ENCODE measurements around the gene PKP4. TPM values are rescaled to one million over a fixed set of nuclear protein-coding genes. Genes with fewer than 3 reads are reported as not detected.
"Not testable (repeated sequence)": the region's sequence is repeated elsewhere in the genome, so short reads cannot be mapped to it uniquely, and the experiment has no call there.

Gene PKP4
- total RNA-seq, 1 experiment from 2014 or later: 55.2 TPM

DNA sequence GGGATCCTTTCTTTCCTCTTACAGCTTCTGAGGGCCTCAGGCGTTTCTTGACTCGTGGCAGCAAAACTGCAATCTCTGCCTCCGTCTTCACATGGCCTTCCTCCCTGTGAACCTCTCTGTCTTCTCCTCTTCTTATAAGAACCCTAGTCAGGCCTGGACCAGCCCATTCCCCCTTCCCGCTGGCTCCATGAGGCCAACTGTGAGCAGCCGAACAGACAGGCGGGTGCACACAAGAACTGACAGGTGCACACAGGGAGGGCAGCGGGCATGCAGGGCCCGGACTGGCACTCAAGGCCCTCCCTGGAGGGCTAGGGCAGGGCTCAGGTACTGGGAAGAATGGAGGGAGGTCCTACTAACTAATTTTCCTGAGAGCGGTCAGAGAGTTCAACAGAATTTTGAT is 246.0 kb downstream of the PKP4 start:
- Histone ChIP-seq H3K9me3 (ENCODE audit: control insufficient read depth in 1 of 2, insufficient read depth in 1 of 2, low read depth in 1 of 2, low read length in 2 of 2) (no peaks in the 10 kb centered on the region), H3K79me2 (ENCODE audit: insufficient read depth, low read length) (no peaks in the 10 kb centered on the region), H3K4me1 (ENCODE audit: control insufficient read depth in 1 of 2, insufficient read depth in 2 of 2, low read length in 2 of 2) (no peaks in the 10 kb centered on the region), H4K20me1 (ENCODE audit: insufficient read depth) (no peaks in the 10 kb centered on the region), H2AFZ (ENCODE audit: low read depth, low read length, poor library complexity, severe bottlenecking) (no peak overlapping the region), H3K4me3 (replicated peaks in 1 of 2; ENCODE audit: low read depth in 1 of 2, low read length in 2 of 2) (no peak overlapping the region), H3K4me2 (ENCODE audit: low read length) (no peak overlapping the region), H3K9me2 (ENCODE audit: insufficient read depth) (no peaks in the 10 kb centered on the region), H3K27ac (ENCODE audit: low read depth, low read length) (no peak overlapping the region), H3K36me3 (ENCODE audit: control insufficient read depth in 1 of 2, insufficient read depth in 2 of 2, low read length in 2 of 2) (no peaks in the 10 kb centered on the region), H3K27me3 (ENCODE audit: insufficient read depth, low read length) (no peaks in the 10 kb centered on the region), H3K9ac (ENCODE audit: low read length) (no peak overlapping the region)
- intact Hi-C loops (cut with micrococcal nuclease): no loop called here
- CTCF ChIA-PET: no interaction called here
- POLR2A ChIA-PET: no interaction called here
- RAD21 ChIA-PET (ENCODE audit: low non-redundant PET in 1 of 2, low total read pairs in 2 of 2, uncharacterized antibody in 2 of 2, unreplicated experiment in 2 of 2): no interaction called here
- TF ChIP-seq ZNF274 (IDR thresholded peaks at IDR 0.05; ENCODE audit: low read depth, low read length): no peak
- TF ChIP-seq, protein P1, sequence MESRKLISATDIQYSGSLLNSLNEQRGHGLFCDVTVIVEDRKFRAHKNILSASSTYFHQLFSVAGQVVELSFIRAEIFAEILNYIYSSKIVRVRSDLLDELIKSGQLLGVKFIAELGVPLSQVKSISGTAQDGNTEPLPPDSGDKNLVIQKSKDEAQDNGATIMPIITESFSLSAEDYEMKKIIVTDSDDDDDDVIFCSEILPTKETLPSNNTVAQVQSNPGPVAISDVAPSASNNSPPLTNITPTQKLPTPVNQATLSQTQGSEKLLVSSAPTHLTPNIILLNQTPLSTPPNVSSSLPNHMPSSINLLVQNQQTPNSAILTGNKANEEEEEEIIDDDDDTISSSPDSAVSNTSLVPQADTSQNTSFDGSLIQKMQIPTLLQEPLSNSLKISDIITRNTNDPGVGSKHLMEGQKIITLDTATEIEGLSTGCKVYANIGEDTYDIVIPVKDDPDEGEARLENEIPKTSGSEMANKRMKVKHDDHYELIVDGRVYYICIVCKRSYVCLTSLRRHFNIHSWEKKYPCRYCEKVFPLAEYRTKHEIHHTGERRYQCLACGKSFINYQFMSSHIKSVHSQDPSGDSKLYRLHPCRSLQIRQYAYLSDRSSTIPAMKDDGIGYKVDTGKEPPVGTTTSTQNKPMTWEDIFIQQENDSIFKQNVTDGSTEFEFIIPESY (IDR thresholded peaks at IDR 0.05; ENCODE audit: extremely low read depth, insufficient replicate concordance, low read length): no peak
- DNase-seq (ENCODE audit: low read depth, low spot score) (no peak), ATAC-seq (no peak)
- BruUV-seq (replicated peaks): no TSS peak

GRCh38 chr2:158704724-158705465 is 248.1 kb downstream of the PKP4 start:
- not testable (repeated sequence) for BruUV-seq (replicated peaks); ATAC-seq

More at GRCh38 chr2:158704724-158705465, 248.1 kb downstream of the PKP4 start:
- POLR2A ChIA-PET; H3K79me2 ChIP-seq (ENCODE audit: insufficient read depth, low read length); H4K20me1 ChIP-seq (ENCODE audit: insufficient read depth); CTCF ChIA-PET; H3K36me3 ChIP-seq (ENCODE audit: control insufficient read depth in 1 of 2, insufficient read depth in 2 of 2, low read length in 2 of 2); H3K9me3 ChIP-seq (ENCODE audit: control insufficient read depth in 1 of 2, insufficient read depth in 1 of 2, low read depth in 1 of 2, low read length in 2 of 2); RAD21 ChIA-PET (ENCODE audit: low non-redundant PET in 1 of 2, low total read pairs in 2 of 2, uncharacterized antibody in 2 of 2, unreplicated experiment in 2 of 2); DNase-seq (ENCODE audit: low read depth, low spot score); H2AFZ ChIP-seq (ENCODE audit: low read depth, low read length, poor library complexity, severe bottlenecking); H3K9me2 ChIP-seq (ENCODE audit: insufficient read depth); H3K27ac ChIP-seq (ENCODE audit: low read depth, low read length); H3K9ac ChIP-seq (ENCODE audit: low read length); H3K4me3 ChIP-seq (replicated peaks in 1 of 2; ENCODE audit: low read depth in 1 of 2, low read length in 2 of 2); intact Hi-C loops (cut with micrococcal nuclease); H3K27me3 ChIP-seq (ENCODE audit: insufficient read depth, low read length); H3K4me2 ChIP-seq (ENCODE audit: low read length); H3K4me1 ChIP-seq (ENCODE audit: control insufficient read depth in 1 of 2, insufficient read depth in 2 of 2, low read length in 2 of 2): not testable (repeated sequence)

Measured in HCT116 (cell line).